Measurements from ENCODE around the gene SLCO2A1.

The SLCO2A1 gene

GRCh38 chr3:133962849-133963248 lies 66.9 kb downstream of the SLCO2A1 start:
- Histone ChIP-seq H3K27ac (ENCODE audit: low read depth, low read length) (no peak overlapping the region), H3K27me3 (ENCODE audit: insufficient read depth, low read length) (no peaks in the 10 kb centered on the region), H3K9ac (ENCODE audit: low read depth, low read length) (no peak overlapping the region), H3K4me3 (ENCODE audit: low read length) (no peak overlapping the region), H3K9me3 (ENCODE audit: insufficient read depth, low read depth, low read length) (no peaks in the 10 kb centered on the region), H3K36me3 (ENCODE audit: insufficient read depth, low read length) (no peaks in the 10 kb centered on the region), H3K4me1 (ENCODE audit: insufficient read depth, low read length) (no peaks in the 10 kb centered on the region; the same call in 1 of the 2 replicates)
- 81% methylated on average over 1 of the region's 2 CpGs for WGBS

GRCh38 chr3:133958071-133958805 lies 71.5 kb downstream of the SLCO2A1 start:
- Histone ChIP-seq H3K27me3 (ENCODE audit: insufficient read depth, low read length) (no peaks in the 10 kb centered on the region), H3K36me3 (ENCODE audit: insufficient read depth, low read length) (no peaks in the 10 kb centered on the region), H3K4me3 (ENCODE audit: low read length) (no peak overlapping the region), H3K9me3 (ENCODE audit: insufficient read depth, low read depth, low read length) (no peaks in the 10 kb centered on the region), H3K4me1 (ENCODE audit: insufficient read depth, low read length) (no peaks in the 10 kb centered on the region), H3K9ac (ENCODE audit: low read depth, low read length) (no peak overlapping the region), H3K27ac (ENCODE audit: low read depth, low read length) (no peak overlapping the region)
- 92% methylated on average over 5 of the region's 5 CpGs for WGBS

GRCh38 chr3:133956982-133957381 lies 72.7 kb downstream of the SLCO2A1 start:
- WGBS, result 95% methylated on average over 6 of the region's 6 CpGs
- Histone ChIP-seq H3K27ac (ENCODE audit: low read depth, low read length) (no peak overlapping the region), H3K9me3 (ENCODE audit: insufficient read depth, low read depth, low read length) (no peaks in the 10 kb centered on the region), H3K4me1 (ENCODE audit: insufficient read depth, low read length) (no peaks in the 10 kb centered on the region), H3K27me3 (ENCODE audit: insufficient read depth, low read length) (no peaks in the 10 kb centered on the region), H3K9ac (ENCODE audit: low read depth, low read length) (no peak overlapping the region), H3K4me3 (ENCODE audit: low read length) (no peak overlapping the region), H3K36me3 (ENCODE audit: insufficient read depth, low read length) (no peaks in the 10 kb centered on the region)

GRCh38 chr3:133956353-133956752 lies 73.4 kb downstream of the SLCO2A1 start:
- Histone ChIP-seq H3K27ac (ENCODE audit: low read depth, low read length) (no peak overlapping the region), H3K27me3 (ENCODE audit: insufficient read depth, low read length) (peaks cover 3% of the 10 kb centered on the region; the same call in 1 of the 2 replicates), H3K4me3 (ENCODE audit: low read length) (no peak overlapping the region), H3K9me3 (ENCODE audit: insufficient read depth, low read depth, low read length) (no peaks in the 10 kb centered on the region), H3K36me3 (ENCODE audit: insufficient read depth, low read length) (no peaks in the 10 kb centered on the region), H3K9ac (ENCODE audit: low read depth, low read length) (no peak overlapping the region), H3K4me1 (ENCODE audit: insufficient read depth, low read length) (no peaks in the 10 kb centered on the region)
- WGBS, result 92% methylated on average over 6 of the region's 6 CpGs

GRCh38 chr3:133955892-133956291 lies 73.8 kb downstream of the SLCO2A1 start:
- H3K4me3 ChIP-seq (ENCODE audit: low read length), result no peak overlapping the region
- WGBS, result 86% methylated on average over 10 of the region's 10 CpGs
- no peaks in the 10 kb centered on the region for H3K36me3 ChIP-seq (ENCODE audit: insufficient read depth, low read length)

GRCh38 chr3:133954717-133955360 lies 74.9 kb downstream of the SLCO2A1 start:
- Histone ChIP-seq H3K9ac (ENCODE audit: low read depth, low read length) (no peak overlapping the region), H3K4me1 (ENCODE audit: insufficient read depth, low read length) (no peaks in the 10 kb centered on the region), H3K36me3 (ENCODE audit: insufficient read depth, low read length) (no peaks in the 10 kb centered on the region), H3K9me3 (ENCODE audit: insufficient read depth, low read depth, low read length) (no peaks in the 10 kb centered on the region), H3K27ac (ENCODE audit: low read depth, low read length) (no peak overlapping the region), H3K27me3 (ENCODE audit: insufficient read depth, low read length) (peaks cover 3% of the 10 kb centered on the region; the same call in 1 of the 2 replicates), H3K4me3 (ENCODE audit: low read length) (no peak overlapping the region)
- WGBS, result 93% methylated on average over 11 of the region's 11 CpGs

More at GRCh38 chr3:133955892-133956291, 73.8 kb downstream of the SLCO2A1 start:
- H3K4me1 ChIP-seq (ENCODE audit: insufficient read depth, low read length), result no peaks in the 10 kb centered on the region
- H3K9me3 ChIP-seq (ENCODE audit: insufficient read depth, low read depth, low read length), result no peaks in the 10 kb centered on the region
- H3K27ac ChIP-seq (ENCODE audit: low read depth, low read length), result no peak overlapping the region
- H3K9ac ChIP-seq (ENCODE audit: low read depth, low read length), result no peak overlapping the region
- peaks cover 3% of the 10 kb centered on the region; the same call in 1 of the 2 replicates for H3K27me3 ChIP-seq (ENCODE audit: insufficient read depth, low read length)

- Histone ChIP-seq H3K9ac (ENCODE audit: low read depth, low read length) (no peak overlapping the region), H3K36me3 (ENCODE audit: insufficient read depth, low read length) (no peaks in the 10 kb centered on the region), H3K9me3 (ENCODE audit: insufficient read depth, low read depth, low read length) (no peaks in the 10 kb centered on the region), H3K27ac (ENCODE audit: low read depth, low read length) (no peak overlapping the region), H3K27me3 (ENCODE audit: insufficient read depth, low read length) (peaks cover 3% of the 10 kb centered on the region; the same call in 1 of the 2 replicates), H3K4me1 (ENCODE audit: insufficient read depth, low read length) (peaks cover 6% of the 10 kb centered on the region; the same call in 1 of the 2 replicates), H3K4me3 (ENCODE audit: low read length) (no peak overlapping the region)
- 96% methylated on average over 6 of the region's 6 CpGs for WGBS
Measured at GRCh38 chr3:133953297-133953696, 76.4 kb downstream of the SLCO2A1 start.

GRCh38 chr3:133949438-133949837 lies 80.3 kb downstream of the SLCO2A1 start:
- 22% methylated on average over 1 of the region's 2 CpGs for WGBS
- Histone ChIP-seq H3K36me3 (ENCODE audit: insufficient read depth, low read length) (no peaks in the 10 kb centered on the region), H3K27me3 (ENCODE audit: insufficient read depth, low read length) (peaks cover 3% of the 10 kb centered on the region; the same call in 1 of the 2 replicates), H3K4me1 (ENCODE audit: insufficient read depth, low read length) (peaks cover 6% of the 10 kb centered on the region; the same call in 1 of the 2 replicates), H3K9ac (ENCODE audit: low read depth, low read length) (no peak overlapping the region), H3K27ac (ENCODE audit: low read depth, low read length) (no peak overlapping the region; the same call in 1 of the 2 replicates), H3K9me3 (ENCODE audit: insufficient read depth, low read depth, low read length) (no peaks in the 10 kb centered on the region), H3K4me3 (ENCODE audit: low read length) (no peak overlapping the region)

- no peak overlapping the region for H3K4me3 ChIP-seq (ENCODE audit: low read length)
- no peaks in the 10 kb centered on the region for H3K36me3 ChIP-seq (ENCODE audit: insufficient read depth, low read length)
- no peaks in the 10 kb centered on the region for H3K9me3 ChIP-seq (ENCODE audit: insufficient read depth, low read depth, low read length)
- WGBS, result 75% methylated on average over 7 of the region's 7 CpGs
- peaks cover 6% of the 10 kb centered on the region; the same call in 1 of the 2 replicates for H3K4me1 ChIP-seq (ENCODE audit: insufficient read depth, low read length)
- H3K27ac ChIP-seq (ENCODE audit: low read depth, low read length), result no peak overlapping the region; the same call in 1 of the 2 replicates
- H3K9ac ChIP-seq (ENCODE audit: low read depth, low read length), result no peak overlapping the region
- H3K27me3 ChIP-seq (ENCODE audit: insufficient read depth, low read length), result peaks cover 3% of the 10 kb centered on the region; the same call in 1 of the 2 replicates
Measured at GRCh38 chr3:133948996-133949395, 80.7 kb downstream of the SLCO2A1 start.

- H3K4me3 ChIP-seq (ENCODE audit: low read length), result no peak overlapping the region
- peaks cover 6% of the 10 kb centered on the region; the same call in 1 of the 2 replicates for H3K4me1 ChIP-seq (ENCODE audit: insufficient read depth, low read length)
- peaks cover 3% of the 10 kb centered on the region; the same call in 1 of the 2 replicates for H3K27me3 ChIP-seq (ENCODE audit: insufficient read depth, low read length)
- H3K9me3 ChIP-seq (ENCODE audit: insufficient read depth, low read depth, low read length), result no peaks in the 10 kb centered on the region
- no peak overlapping the region for H3K27ac ChIP-seq (ENCODE audit: low read depth, low read length)
- H3K9ac ChIP-seq (ENCODE audit: low read depth, low read length), result no peak overlapping the region
- H3K36me3 ChIP-seq (ENCODE audit: insufficient read depth, low read length), result no peaks in the 10 kb centered on the region
- 83% methylated on average over 9 of the region's 9 CpGs for WGBS
Measured at GRCh38 chr3:133948131-133948810, 81.5 kb downstream of the SLCO2A1 start.

All from HUES64 (cell line).